HG03575 (cell line): ENCODE data around the gene BICDL1.

Source experiments
- ATAC-seq: cut with Tn5 transposase; IDR thresholded peaks from one replicate; pipeline ENCODE4 v1.9.1; 2021; ENCODE audit not compliant: unreplicated experiment, insufficient number of reproducible peaks, low FRiP score; ENCODE audit errors: extremely low read depth

BICDL1 gene

DNA sequence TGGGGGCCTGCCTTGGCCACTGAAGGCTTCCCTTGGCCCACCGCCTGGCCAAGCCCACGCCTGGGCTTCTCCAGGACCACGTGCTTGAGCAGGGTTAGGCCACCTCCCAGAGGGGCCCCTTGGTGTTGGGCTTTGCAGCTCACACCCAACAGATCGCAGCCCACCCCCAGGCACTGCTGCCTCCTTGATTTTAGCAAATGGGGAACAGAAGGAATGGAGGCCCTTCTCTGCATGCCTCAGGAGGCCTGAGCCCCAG, 104.2 kb downstream of the BICDL1 start:
- no peak for ATAC-seq

DNA sequence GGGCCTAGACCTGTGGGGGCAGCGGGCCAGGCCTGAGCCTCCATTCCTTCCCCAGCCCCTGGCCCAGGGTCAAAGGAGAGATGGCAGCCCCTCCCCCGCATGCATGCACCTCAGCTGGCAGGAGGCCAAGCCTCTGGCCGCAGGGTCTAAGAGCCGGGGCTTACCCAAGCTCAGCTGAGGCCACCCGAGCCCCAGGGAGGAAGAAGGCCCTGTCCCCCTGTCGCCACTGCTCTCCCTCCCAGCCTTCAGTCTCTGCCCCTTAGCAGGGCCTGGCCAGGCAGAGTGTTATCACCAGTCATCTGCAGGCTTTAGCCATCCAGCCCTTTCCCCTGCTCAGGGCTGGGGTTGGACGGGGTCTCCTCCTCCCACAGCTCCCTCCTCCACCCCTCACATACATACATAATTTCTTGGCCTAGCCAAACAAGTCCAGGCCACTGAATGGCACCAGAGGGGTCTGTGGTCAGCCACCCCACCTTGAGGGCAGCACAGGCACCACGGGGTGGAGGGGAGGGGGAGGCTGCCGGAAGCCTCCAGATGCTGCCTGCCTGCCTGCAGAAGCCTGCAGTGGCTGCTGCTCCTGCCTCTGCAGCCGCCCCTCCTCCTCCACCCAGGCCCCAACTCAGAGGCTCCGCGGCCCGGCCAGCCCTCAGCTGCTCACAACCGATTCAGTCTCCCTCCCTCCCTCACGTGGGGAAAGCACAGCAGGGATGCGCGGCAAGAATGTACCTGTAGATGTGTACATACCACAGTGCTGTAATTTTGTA, 104.7 kb downstream of the BICDL1 start:
- ATAC-seq = no peak

DNA sequence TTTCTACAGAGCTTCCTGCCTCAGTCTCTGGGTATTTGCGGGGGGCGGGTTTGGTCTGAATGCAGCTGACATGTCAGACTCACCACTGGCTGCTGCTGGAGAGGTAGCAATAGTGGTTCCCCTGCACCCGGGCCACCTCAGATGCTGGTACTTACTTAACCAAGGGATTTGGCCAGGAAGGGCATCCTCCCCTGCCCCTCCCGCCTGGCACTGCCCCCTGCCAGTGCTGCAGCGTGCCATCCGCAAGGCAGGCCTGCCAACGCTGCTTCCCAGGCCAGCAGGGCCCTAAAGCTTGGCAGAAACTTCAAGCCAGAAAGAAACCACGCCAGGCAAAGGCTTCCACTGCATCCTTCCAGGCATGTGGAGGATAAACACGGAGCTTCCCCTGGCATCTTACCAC, 105.4 kb downstream of the BICDL1 start:
- no peak for ATAC-seq

GRCh38 chr12:120095331-120095730, 106.3 kb downstream of the BICDL1 start:
- no peak for ATAC-seq

DNA sequence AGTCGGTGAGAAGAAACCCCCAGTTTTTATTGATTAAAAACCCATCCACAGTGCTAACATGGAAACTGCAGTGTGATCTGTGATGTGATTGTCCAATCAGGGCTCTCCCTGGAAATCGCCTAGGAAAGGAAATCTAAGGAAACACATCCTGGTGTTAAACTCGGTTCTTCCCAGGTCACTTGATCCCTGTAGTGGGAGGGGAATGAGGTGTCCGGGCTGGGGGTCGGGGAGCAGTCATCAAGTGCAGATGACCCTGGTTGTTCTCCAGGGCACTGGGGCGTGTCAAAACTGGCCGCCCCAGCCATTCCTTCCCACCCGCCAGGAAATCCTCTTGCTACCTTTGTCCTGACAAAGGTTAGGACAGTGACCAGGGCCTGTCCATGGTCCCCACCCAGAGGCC, 106.7 kb downstream of the BICDL1 start:
- ATAC-seq = no peak

DNA sequence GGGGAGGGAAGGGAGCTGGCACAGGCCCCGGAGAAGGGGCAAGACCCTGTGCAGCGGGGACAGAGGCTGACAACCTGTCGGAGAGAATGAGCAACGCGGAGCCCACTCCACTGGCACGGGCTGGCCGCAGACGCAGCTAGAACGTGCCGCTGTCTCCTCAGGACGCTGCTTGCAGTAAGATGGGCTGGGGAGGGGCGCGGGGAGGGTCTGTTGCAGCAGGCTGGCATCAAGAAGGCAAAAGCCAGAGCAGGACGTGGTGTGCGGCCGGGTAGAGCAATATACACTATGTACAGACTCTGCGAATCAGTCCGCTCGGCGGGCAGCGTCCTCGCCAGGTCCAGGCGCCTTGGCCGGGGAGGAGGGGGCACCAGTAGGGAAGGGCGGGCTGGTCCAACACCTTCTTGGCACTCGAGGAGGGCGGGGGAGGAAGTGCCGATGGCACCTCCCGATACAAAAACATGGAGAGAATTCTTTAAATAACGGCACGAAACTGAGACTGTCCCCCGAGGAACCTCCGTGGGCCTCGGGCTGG, 107.7 kb downstream of the BICDL1 start:
- no peak for ATAC-seq

DNA sequence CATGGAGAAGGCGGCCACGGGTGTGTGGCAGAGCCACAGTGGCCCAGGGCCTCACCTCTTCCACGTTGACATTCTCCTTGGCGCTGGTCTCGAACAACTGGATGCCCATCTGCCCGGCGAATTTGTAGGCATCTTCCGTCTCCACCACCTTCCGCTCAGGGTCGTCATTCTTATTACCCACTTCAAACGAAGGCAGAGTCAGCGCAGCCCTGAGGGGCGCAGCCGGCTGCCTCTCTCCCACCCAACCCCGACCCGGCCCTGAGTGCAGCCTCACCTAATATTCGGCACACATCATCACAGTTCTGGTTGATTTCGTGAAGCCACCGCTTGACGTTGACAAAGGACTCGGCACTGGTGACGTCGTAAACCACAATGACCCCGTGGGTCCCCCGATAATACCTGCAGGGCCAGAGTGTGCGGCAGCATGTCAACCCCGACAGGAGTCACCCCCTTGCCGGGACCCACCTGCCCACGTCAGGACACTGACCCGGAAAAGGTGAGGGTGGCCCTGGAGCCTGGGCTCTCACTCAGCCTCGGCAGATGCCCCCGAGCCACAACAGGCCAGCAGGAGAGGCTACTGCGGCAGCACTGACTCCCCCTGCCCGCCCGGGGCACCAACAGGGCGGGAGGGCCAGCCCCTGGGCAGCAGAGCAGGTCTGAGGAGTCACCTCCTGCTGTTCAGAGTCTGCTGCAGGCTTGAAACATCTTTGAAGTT, 109.9 kb downstream of the BICDL1 start:
- no peak for ATAC-seq

- no peak for ATAC-seq
Measured at GRCh38 chr12:120099738-120100137, 110.7 kb downstream of the BICDL1 start.

GRCh38 chr12:120100630-120101029, 111.6 kb downstream of the BICDL1 start:
- ATAC-seq = no peak

DNA sequence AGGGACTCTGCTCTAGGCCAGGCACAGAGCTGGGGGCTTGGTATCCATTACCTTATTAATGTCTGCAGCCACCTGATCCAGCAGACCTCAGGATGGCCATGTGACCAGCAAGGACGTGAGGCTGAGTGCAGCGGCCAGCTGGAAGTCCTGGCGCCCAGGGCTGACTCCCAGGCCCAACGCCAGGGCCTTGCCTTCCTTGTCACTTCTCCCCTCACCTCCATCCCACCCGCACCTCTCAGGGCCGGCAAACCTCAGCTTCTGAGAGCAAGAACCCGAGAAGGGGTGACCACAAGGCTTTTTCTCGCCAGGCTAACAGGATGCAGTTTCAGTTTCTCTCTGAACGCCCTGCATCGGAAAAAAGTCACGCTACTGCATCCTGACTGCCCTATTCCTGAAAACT, 112.1 kb downstream of the BICDL1 start:
- ATAC-seq = no peak

DNA sequence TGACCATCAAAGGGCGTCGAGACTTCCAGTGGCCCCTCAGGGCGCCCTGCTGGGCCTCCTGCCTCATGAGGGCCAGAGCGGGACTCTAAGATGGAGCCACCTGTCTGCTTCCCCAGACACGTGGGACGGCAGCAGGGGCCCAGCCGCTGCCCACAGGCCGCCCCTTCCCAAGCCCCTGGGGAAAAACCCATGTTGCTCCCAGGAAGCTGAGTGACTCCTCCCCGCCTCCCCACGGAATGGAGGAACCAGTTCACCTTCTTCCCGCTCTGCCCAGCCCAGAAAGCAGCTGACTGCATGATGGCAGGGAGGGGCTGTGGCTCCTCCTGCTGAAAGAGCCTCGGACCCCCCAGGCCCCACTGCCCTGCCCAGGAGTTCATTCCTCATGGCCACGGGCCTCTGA, 112.6 kb downstream of the BICDL1 start:
- ATAC-seq = no peak

DNA sequence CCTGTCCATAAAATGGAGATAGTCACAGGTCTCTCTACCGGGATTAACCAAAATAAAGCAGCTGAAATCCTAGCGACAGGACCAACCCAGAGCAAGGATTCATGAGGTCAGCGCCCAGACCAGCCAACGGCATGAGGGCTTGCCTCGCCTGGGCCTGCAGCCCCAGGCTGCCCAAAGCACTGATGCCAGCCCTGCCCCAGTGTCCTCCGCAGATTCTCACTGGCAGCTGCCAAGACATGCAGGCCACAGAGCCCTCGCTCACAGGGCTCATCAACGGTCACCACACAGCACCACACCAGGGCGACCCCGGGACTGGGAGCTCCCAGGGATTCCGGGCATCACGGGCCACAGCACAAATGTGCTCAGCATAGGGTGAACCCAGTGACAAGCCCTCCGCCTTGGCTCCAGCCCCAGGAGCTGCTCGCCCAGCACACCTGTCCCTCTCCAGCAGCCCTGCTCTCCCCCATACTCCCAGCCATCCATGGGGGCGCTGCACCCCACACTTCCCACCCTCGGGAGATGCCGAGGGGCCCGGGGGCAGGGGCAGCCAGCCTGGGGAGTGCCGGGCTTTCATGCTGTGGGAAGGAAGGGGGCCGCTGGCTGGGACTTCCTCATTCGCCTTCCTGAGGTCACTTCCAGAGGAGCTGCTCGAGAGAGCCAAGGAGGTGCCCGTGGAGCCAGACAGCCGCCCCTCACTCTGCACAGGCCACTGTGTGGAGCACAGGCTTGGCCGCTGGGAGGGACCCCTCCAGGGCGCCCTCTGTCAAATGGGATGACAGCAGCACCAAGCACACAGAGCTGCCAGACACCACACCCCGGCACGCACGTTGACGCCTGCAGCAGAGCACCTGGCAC, 113.4 kb downstream of the BICDL1 start:
- ATAC-seq = no peak

DNA sequence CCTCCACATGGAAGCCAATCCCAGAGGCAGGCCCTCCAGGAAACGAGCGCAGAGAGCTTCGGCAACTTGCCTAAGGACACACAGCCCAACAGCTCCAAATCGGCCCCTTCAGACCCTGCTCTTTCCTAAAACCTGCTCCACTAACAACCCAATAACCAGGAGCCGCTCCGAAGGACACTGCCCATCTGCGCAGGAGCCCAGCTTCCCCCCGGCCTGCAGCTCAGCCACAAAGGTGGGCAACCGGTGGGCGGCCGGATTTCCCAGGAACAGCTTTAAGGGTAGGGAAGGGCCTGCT, 114.0 kb downstream of the BICDL1 start:
- ATAC-seq = no peak

GRCh38 chr12:120103371-120103770, 114.3 kb downstream of the BICDL1 start:
- ATAC-seq = no peak

- no peak for ATAC-seq
Measured at GRCh38 chr12:120106151-120106550, 117.1 kb downstream of the BICDL1 start.

DNA sequence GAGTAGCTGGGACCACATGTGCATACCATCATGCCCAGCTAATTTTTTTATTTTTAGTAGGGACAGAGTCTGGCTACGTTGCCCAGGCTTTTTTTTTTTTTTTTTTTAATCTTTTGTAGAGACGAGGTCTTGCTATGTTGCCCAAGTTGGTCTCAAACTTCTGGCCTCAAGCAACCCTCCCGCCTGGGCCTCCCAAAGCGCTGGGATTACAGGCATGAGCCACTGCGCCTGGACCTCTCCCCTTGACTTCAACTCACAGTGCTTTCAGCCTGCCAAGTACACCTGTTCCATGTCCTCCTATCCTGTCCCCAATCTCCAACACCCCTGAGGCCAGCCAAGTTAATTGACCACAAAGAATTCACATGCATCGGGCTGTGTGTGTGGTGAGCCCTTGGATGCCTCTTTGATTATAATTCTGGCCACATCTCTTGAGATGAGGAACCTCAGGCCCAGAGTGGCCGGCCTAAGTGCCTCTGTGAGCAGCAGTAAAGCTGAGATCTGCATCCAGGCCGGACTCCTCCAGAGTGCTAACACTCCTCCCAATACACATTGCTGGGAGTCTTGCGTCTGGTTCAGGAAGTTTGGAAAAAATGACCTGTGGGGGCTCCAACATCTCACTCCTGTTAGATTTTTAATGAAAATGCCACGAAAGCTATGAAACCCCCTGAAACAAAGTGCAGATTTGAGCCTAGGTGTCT, 120.7 kb downstream of the BICDL1 start:
- no peak for ATAC-seq

DNA sequence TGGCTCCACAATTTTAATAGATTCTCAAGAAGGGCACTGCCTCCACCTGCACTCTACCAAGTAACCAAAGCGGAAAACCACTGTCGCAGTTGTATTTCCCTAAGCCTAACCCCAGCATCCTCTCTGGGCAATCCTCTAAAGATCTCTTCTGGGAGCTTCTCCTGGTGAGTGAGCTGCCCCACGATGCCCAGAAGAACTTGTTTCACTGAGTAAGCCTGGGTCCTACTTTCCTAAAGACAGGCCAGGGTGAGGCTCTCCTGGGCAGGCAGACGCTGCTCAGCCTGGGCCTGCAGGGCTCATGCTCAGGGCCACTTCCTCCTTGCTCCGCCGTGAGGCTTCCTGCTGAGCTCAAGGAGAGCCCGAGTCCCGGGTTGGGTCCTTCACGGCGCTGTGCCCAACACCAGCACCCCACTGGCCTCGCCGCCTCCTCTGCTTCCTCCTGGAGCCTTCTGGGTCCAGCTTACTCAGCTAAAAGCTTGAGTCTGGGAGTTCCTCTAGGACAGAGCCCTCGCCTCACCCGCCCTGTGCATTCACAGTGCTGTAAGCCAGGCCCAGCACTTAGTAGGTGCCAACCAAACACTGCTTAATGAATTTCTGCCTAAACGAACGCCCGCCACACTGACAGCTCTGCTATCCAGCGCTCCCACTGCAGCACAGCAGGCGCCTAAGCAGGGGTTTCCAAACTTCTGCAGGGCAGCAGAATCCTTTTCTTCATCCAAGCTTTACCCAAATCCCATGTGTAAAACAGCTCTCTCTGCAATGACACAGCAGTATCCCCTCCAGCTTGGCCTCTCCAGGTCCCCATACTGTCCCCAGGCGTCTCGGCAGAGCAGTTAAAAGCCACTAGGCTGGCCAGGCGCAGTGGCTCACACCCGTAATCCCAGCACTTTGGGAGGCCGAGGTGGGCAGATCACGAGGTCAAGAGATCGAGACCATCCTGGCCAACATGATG, 121.8 kb downstream of the BICDL1 start:
- ATAC-seq = no peak

DNA sequence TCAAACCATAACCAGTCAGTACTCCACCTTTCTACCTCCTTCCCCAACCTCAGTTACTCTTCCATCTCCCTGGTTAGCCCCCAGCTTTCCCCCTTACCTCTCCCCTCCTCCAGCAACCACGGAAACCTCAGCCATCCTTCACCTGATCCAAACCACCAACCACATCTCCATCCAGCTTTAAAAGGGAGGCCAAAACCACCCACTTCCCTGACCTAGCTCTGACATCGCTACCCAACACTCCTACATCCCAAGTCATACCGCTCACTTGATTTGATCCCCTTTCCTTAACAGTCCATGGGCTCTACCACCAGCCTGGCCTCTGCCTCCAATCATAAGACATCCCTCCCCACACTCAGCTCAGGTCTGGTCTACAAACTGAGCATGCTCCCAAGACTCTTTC, 126.0 kb downstream of the BICDL1 start:
- ATAC-seq = no peak
